ENCODE measurements around the gene C2CD4C. TPM values are rescaled to one million over a fixed set of nuclear protein-coding genes. Genes with fewer than 3 reads are reported as not detected.
"Not testable (repeated sequence)": the region's sequence is repeated elsewhere in the genome, so short reads cannot be mapped to it uniquely, and the experiment has no call there.

C2CD4C gene
- total RNA-seq, 1 experiment from 2014 or later = 0.12 TPM

- H3K27ac Mint-ChIP-seq (ENCODE audit: unreplicated experiment) = no peak overlapping the region
- CTCF ChIA-PET = no interaction called here
- H3K36me3 Mint-ChIP-seq (ENCODE audit: insufficient read depth, unreplicated experiment) = no peaks in the 10 kb centered on the region
- no TSS peak for BruUV-seq (replicated peaks)
- no peaks in the 10 kb centered on the region for H3K4me1 Mint-ChIP-seq (ENCODE audit: low read depth, unreplicated experiment)
- no peaks in the 10 kb centered on the region for H3K27me3 Mint-ChIP-seq (ENCODE audit: unreplicated experiment)
- no peak for TF ChIP-seq CTCF (IDR thresholded peaks at IDR 0.05; ENCODE audit: unreplicated experiment)
- DNase-seq = no peak
- intact Hi-C loops (cut with micrococcal nuclease; ENCODE audit: unreplicated experiment) = no loop called here
- H3K9me3 Mint-ChIP-seq (ENCODE audit: low read depth, unreplicated experiment) = peaks cover 2% of the 10 kb centered on the region
- no peak overlapping the region for H3K4me3 Mint-ChIP-seq (ENCODE audit: low read depth, unreplicated experiment)
Observed at GRCh38 chr19:424546-424945, 15.6 kb upstream of the C2CD4C start.

DNA sequence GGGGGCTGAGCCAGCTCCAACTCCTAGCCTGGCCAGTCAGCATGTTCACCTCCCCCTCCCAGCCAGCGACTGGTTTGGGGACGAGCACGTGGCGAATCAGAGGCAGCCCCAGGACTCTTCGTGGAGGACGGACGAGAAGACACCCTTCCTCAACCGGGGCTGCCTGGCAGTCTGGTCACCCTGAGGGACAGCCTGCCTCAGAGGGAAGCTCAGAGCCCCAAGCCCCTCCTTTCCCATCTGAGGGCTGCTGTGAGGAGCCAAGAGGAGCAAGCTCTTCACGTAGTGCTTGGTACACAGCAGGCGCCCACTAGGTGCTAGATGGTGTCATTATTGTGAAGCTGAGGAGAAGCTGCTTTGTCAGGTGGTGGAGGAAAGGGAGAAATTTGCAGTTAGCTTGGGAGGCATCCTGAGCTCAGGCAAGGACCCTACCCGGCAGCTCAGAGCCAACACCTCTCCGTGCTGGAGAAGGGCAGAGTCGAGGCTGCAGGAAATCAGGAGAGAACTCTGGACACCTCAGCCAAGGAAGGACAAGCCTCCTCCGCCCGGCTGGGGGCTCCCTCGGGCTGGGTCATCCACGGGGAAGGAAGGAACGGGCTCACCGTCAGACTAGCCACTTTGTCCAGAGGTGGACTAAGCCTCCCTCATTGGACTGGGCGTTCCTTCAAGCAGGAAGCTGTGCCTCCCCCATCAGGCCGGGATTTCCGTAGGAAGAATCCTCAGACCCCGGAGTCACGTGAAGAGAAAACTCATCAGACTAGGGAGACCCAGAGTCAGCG lies 14.9 kb upstream of the C2CD4C start:
- intact Hi-C loops (cut with micrococcal nuclease; ENCODE audit: unreplicated experiment) = no loop called here
- H3K4me1 Mint-ChIP-seq (ENCODE audit: low read depth, unreplicated experiment) = no peaks in the 10 kb centered on the region
- no peaks in the 10 kb centered on the region for H3K27me3 Mint-ChIP-seq (ENCODE audit: unreplicated experiment)
- no peak overlapping the region for H3K4me3 Mint-ChIP-seq (ENCODE audit: low read depth, unreplicated experiment)
- peaks cover 2% of the 10 kb centered on the region for H3K9me3 Mint-ChIP-seq (ENCODE audit: low read depth, unreplicated experiment)
- no peaks in the 10 kb centered on the region for H3K36me3 Mint-ChIP-seq (ENCODE audit: insufficient read depth, unreplicated experiment)
- CTCF ChIA-PET = no interaction called here
- no peak for TF ChIP-seq CTCF (IDR thresholded peaks at IDR 0.05; ENCODE audit: unreplicated experiment)
- no TSS peak for BruUV-seq (replicated peaks)
- no peak for DNase-seq
- no peak overlapping the region for H3K27ac Mint-ChIP-seq (ENCODE audit: unreplicated experiment)

DNA sequence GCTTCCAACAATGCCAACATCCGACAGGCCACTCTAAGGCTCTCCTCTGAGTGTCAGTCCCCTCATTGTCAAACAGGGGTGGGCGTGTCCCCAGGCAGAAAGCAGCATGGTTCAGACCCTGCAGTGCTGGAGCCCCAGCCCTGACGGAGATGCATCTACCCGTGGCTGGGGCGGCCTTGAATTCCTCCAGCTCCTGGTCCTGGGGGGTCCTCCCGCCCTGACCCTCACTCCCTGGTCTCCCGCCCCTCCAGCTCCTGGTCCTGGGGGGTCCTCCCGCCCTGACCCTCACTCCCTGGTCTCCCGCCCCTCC lies 13.9 kb upstream of the C2CD4C start:
- intact Hi-C loops (cut with micrococcal nuclease; ENCODE audit: unreplicated experiment); H3K36me3 Mint-ChIP-seq (ENCODE audit: insufficient read depth, unreplicated experiment); BruUV-seq (replicated peaks): not testable (repeated sequence)

DNA sequence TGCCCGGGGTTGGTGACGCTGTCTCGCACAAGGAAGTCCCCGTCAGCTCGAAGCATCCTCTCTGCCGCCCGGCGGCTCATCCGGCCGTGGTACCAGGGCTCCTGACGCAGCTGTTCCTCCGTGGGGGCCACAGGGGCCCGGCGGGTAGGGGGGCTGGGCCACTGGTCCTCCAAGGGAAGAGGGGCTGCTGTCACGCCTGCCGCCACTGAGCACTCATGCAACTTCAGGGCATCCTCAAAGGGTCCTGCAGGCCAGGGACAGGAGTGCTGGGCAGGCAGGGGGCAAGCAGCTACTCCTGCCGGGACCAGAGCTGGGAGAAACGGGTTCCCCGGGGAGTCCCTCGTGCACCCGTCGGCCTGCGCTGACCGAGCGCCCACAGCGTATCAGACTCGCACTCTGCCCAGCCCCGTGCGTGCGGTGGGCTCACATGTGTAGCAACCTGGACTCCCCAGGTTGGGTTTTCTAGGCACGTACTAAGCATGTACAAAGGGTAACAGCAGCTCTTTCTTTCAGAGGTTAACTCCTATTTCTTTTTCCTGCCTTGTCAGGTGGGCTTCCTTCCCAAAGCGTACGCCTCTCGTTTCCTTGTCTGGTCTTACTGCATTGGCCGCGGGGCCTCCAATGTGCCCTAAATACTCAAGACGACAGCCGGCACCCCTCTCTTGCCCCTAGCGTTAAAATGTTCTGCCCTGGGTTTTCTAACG lies 13.4 kb upstream of the C2CD4C start:
- Mint-ChIP-seq H3K4me3 (ENCODE audit: low read depth, unreplicated experiment) (no peak overlapping the region), H3K9me3 (ENCODE audit: low read depth, unreplicated experiment) (no peaks in the 10 kb centered on the region), H3K4me1 (ENCODE audit: low read depth, unreplicated experiment) (no peaks in the 10 kb centered on the region), H3K36me3 (ENCODE audit: insufficient read depth, unreplicated experiment) (no peaks in the 10 kb centered on the region), H3K27ac (ENCODE audit: unreplicated experiment) (no peak overlapping the region), H3K27me3 (ENCODE audit: unreplicated experiment) (no peaks in the 10 kb centered on the region)
- intact Hi-C loops (cut with micrococcal nuclease; ENCODE audit: unreplicated experiment) = no loop called here
- no peak for TF ChIP-seq CTCF (IDR thresholded peaks at IDR 0.05; ENCODE audit: unreplicated experiment)
- CTCF ChIA-PET = no interaction called here
- BruUV-seq (replicated peaks) = no TSS peak
- no peak for DNase-seq

More for the DNA sequence above, 13.9 kb upstream of the C2CD4C start:
- CTCF ChIA-PET; H3K4me1 Mint-ChIP-seq (ENCODE audit: low read depth, unreplicated experiment); DNase-seq; H3K4me3 Mint-ChIP-seq (ENCODE audit: low read depth, unreplicated experiment); H3K27me3 Mint-ChIP-seq (ENCODE audit: unreplicated experiment); H3K9me3 Mint-ChIP-seq (ENCODE audit: low read depth, unreplicated experiment); H3K27ac Mint-ChIP-seq (ENCODE audit: unreplicated experiment): not testable (repeated sequence)

All from Calu3 (cell line).